Hematopoietic multipotent progenitor cell treated with erythropoietin and hydrocortisone succinate and interleukin-3 and kit ligand, for 6 days (in vitro differentiated cells): ENCODE measurements around the gene FGF14.
"Not testable (repeated sequence)": the region's sequence is repeated elsewhere in the genome, so short reads cannot be mapped to it uniquely, and the experiment has no call there.

ENCODE experiments used
- DNase-seq: peaks from one replicate; pipeline ENCODE4 v3.0.0-alpha.2; 2015

FGF14 gene

GRCh38 chr13:102187313-102187712 is 214.5 kb downstream of the FGF14 start:
- DNase-seq, result no peak

- no peak for DNase-seq
Observed at GRCh38 chr13:102185375-102185984, 216.4 kb downstream of the FGF14 start.

- DNase-seq, result no peak
Observed at GRCh38 chr13:102183509-102184182, 218.2 kb downstream of the FGF14 start.

- no peak for DNase-seq
Observed at GRCh38 chr13:102182170-102182569, 219.7 kb downstream of the FGF14 start.

GRCh38 chr13:102177431-102177830 is 224.4 kb downstream of the FGF14 start:
- DNase-seq, result no peak

- no peak for DNase-seq
Observed at GRCh38 chr13:102176846-102177245, 225.0 kb downstream of the FGF14 start.

- no peak for DNase-seq
Observed at GRCh38 chr13:102172406-102172805, 229.4 kb downstream of the FGF14 start.

GRCh38 chr13:102170305-102170704 is 231.5 kb downstream of the FGF14 start:
- DNase-seq, result no peak

- no peak for DNase-seq
Observed at GRCh38 chr13:102169471-102170015, 232.3 kb downstream of the FGF14 start.

- DNase-seq, result no peak
Observed at GRCh38 chr13:102152790-102153189, 249.1 kb downstream of the FGF14 start.

- no peak for DNase-seq
Observed at GRCh38 chr13:102147353-102147752, 254.5 kb downstream of the FGF14 start.

GRCh38 chr13:102145750-102146149 is 256.1 kb downstream of the FGF14 start:
- DNase-seq, result no peak

GRCh38 chr13:102142473-102142826 is 259.4 kb downstream of the FGF14 start:
- no peak for DNase-seq

GRCh38 chr13:102141625-102142472 is 260.0 kb downstream of the FGF14 start:
- peak; percentile 44 for DNase-seq

- DNase-seq, result no peak
Observed at GRCh38 chr13:102139626-102140025, 262.2 kb downstream of the FGF14 start.

GRCh38 chr13:102138635-102139190 is 263.1 kb downstream of the FGF14 start:
- DNase-seq, result no peak

- not testable (repeated sequence) for DNase-seq
Observed at GRCh38 chr13:102137904-102138303, 263.9 kb downstream of the FGF14 start.

GRCh38 chr13:102136735-102137296 is 265.0 kb downstream of the FGF14 start:
- no peak for DNase-seq

GRCh38 chr13:102132777-102133295 is 269.0 kb downstream of the FGF14 start:
- no peak for DNase-seq

GRCh38 chr13:102131246-102131645 is 270.6 kb downstream of the FGF14 start:
- no peak for DNase-seq

- no peak for DNase-seq
Observed at GRCh38 chr13:102128216-102128810, 273.5 kb downstream of the FGF14 start.

GRCh38 chr13:102127153-102127552 is 274.7 kb downstream of the FGF14 start:
- no peak for DNase-seq
